Ovary (tissue), 9 donors: ENCODE measurements around the gene ATAT1. TPM values are rescaled to one million over a fixed set of nuclear protein-coding genes. Genes with fewer than 3 reads are reported as not detected.

ENCODE experiments used
- DNase-seq, 5 donors: peaks; one replicate each; pipeline ENCODE4 v3.0.0-alpha.2; 2019 to 2020
- H3K27ac ChIP-seq, 2 donors: fragments of 200-600 bp; one replicate each; pipeline versions ENCODE4 v1.5.1 to v1.8.0; 2019 to 2022
- H3K27me3 ChIP-seq: fragments of 200-600 bp; one replicate; pipeline ENCODE4 v1.8.0; 2022
- H3K36me3 ChIP-seq: fragments of 200-600 bp; sonication (generic); one replicate; pipeline ENCODE4 v1.5.1; 2019
- H3K4me1 ChIP-seq: one replicate; pipeline ENCODE4 v1.8.1; 2013; ENCODE audit warnings: mild to moderate bottlenecking, moderate library complexity; ENCODE audit not compliant: insufficient read depth
- H3K4me3 ChIP-seq: fragments of 200-600 bp; sonication (generic); one replicate; pipeline ENCODE4 v1.5.1; 2017
- H3K9me3 ChIP-seq, 2 donors: fragments of 200-600 bp in 1 of 2; sonication (generic) in 1 of 2; one replicate each; pipeline versions ENCODE4 v1.5.1 to v1.8.1; 2013 to 2019; ENCODE audit warnings: mild to moderate bottlenecking in 1 of 2, moderate library complexity in 1 of 2
- CTCF ChIP-seq, 3 donors: fragments of 450-650 bp in 2 of 3; fragments of 200-600 bp in 1 of 3; IDR thresholded peaks; one replicate each; pipeline versions ENCODE4 v1.5.1 to v1.8.0; 2016 to 2022; ENCODE audit warnings: antibody characterized with exemption in 3 of 3, mild to moderate bottlenecking in 1 of 3
- EP300 ChIP-seq: sonication (generic); formaldehyde crosslinking; IDR thresholded peaks from one replicate; pipeline ENCODE4 v1.6.1; 2017; ENCODE audit warnings: antibody characterized with exemption
- POLR2A ChIP-seq: fragments of 450-650 bp; IDR thresholded peaks from one replicate; pipeline ENCODE4 v1.6.1; 2017; ENCODE audit warnings: antibody characterized with exemption, mild to moderate bottlenecking, moderate library complexity
- WGBS, 3 donors: extraction: QIAGEN DNeasy Blood & Tissue Kit in 1 of 3; methylation state at CpG; one replicate each; pipeline versions ENCODE4 v1.1.5 to v1.1.7; 2013 to 2017; 5-methylcytosine and 5-hydroxymethylcytosine counted together
- intact Hi-C, 4 donors: fragments of 100-400 bp; cut with DNase I; formaldehyde crosslinking; loops; one replicate each; pipeline versions ENCODE4 v1.11.0 to v1.15.1; 2022 to 2023
- microRNA counts: library from miRNA; unstranded; fragments of <30 nt; microRNA quantifications from one replicate; lab custom pipeline; 2016
- microRNA-seq, 3 donors: library from miRNA; unstranded; fragments of <30 nt; microRNA quantifications; one replicate each; pipeline versions ENCODE4 to v1.2.0, GENCODE V29; 2019 to 2020
- polyA plus RNA-seq, 2 donors: library from polyadenylated mRNA; stranded (reverse); fragments of 200-250 nt in 1 of 2; fragments of 350-450 nt in 1 of 2; fragmentation: Illumina TruSeq in 1 of 2; extraction: RNeasy Lipid Tissue Mini Kit (QIAGEN cat#74804) in 1 of 2; gene quantifications; one replicate each; pipeline ENCODE4 v1.2.3, GENCODE V29; 2013 to 2014
- small RNA-seq: library from RNA; depleted of rRNA; stranded (forward); fragments of <200 nt; gene quantifications from one replicate; pipeline ENCODE3, GENCODE V24; 2016
- total RNA-seq, 7 donors: library from RNA; depleted of rRNA in 2 of 7; stranded (reverse); fragments of >200 nt in 2 of 7; fragmentation: NEBNext Ultra II Directional in 3 of 7; extraction: Animal tissue kit (Norgen Biotek cat#: 25700) in 3 of 7; gene quantifications; one replicate each; pipeline versions ENCODE4 v1.1.0 to v1.2.4, GENCODE V29; 2016 to 2023
- donor health status: DM: no; HTN: no; CAD: no; lungs with moderate emphysema.
- donor health status: DM: no; HTN: no; CAD: no.
- donor health status: Bipolar disorder and iron deficiency.
- donor health status: DM: yes; HTN: yes; CAD: no.
- donor health status: DM: no; HTN: no; CAD: no.
- donor health status: DM: yes; HTN: yes; CAD: no.

Gene ATAT1
- total and polyA plus RNA-seq, 9 donors, result 5.6 to 20.5 (median 11.4) TPM

GRCh38 chr6:30690403-30691207 is 63.9 kb downstream of the ATAT1 start, which contains the start of gene NRM:
Gene NRM, minus strand, starts transcription at chr6:30690984. Its CDS starts 10 bp downstream, at chr6:30690974.
- 0 to 1% (median 0%) methylated on average over 40 of the region's 40 CpGs for WGBS, 3 donors
- peak within 1 kb of the TSS; percentile 30 to 81 for H3K27ac ChIP-seq
- no peaks in the 10 kb centered on the region for H3K36me3 ChIP-seq
- peaks cover 5% of the 10 kb centered on the region for H3K4me1 ChIP-seq
- H3K4me3 ChIP-seq, result peak within 1 kb of the TSS; percentile 73
- DNase-seq, result peak; percentile 89 to 92 (median 91)
- intact Hi-C loops, result no loop called here
- no peaks in the 10 kb centered on the region for H3K9me3 ChIP-seq
- no peak for TF ChIP-seq CTCF (IDR thresholded peaks at IDR 0.05)
- no peak for TF ChIP-seq EP300
- no peak for TF ChIP-seq POLR2A
- no peaks in the 10 kb centered on the region for H3K27me3 ChIP-seq

GRCh38 chr6:30691208-30691847 is 64.7 kb downstream of the ATAT1 start:
- no peaks in the 10 kb centered on the region for H3K36me3 ChIP-seq
- peaks cover 5% of the 10 kb centered on the region for H3K4me1 ChIP-seq
- no peaks in the 10 kb centered on the region for H3K27me3 ChIP-seq
- no peaks in the 10 kb centered on the region for H3K9me3 ChIP-seq
- TF ChIP-seq CTCF (IDR thresholded peaks at IDR 0.05) (no peak), POLR2A (no peak), EP300 (no peak)
- intact Hi-C loops, result no loop called here
- no peak for DNase-seq
- WGBS, 3 donors, result 11 to 15% (median 12%) methylated on average over 8 of the region's 8 CpGs
- peak overlapping the region in 1 of 2 donors; percentile 81 for H3K27ac ChIP-seq
- peak overlapping the region; percentile 73 for H3K4me3 ChIP-seq

MicroRNAs within 50 kb of the gene (microRNA counts, 767-probe panel; counts per million panel counts)
- microRNA hsa-miR-877-5p (lab: Ali Mortazavi, UCI), result 530 counts per million, percentile 78 among the panel's probes with 10 or more counts

Small RNA genes within 50 kb of the gene (microRNA-seq; reads per million reads assigned to microRNA genes)
- 7.0 to 16.7 (median 15.5) reads per million in 3 donors for gene MIR877

Small RNA genes within 50 kb of the gene (small RNA-seq; reads per million reads assigned to genes)
- gene MIR877, result 0.45 reads per million

Other genes starting within 250 kb of the ATAT1 start
- gene HLA-E, start 137.4 kb upstream of the ATAT1 start, total RNA-seq, result 100 to 1,000 TPM; 181 to 322 (median 238) TPM
- gene HLA-E, start 137.4 kb upstream of the ATAT1 start, polyA plus RNA-seq, result 100 to 1,000 TPM; 332 to 614 TPM
- gene GNL1, start 70.4 kb upstream of the ATAT1 start, total RNA-seq, result 100 to 1,000 TPM in 4 of 7 donors, 10 to 100 TPM in 3; 42.4 to 128 (median 103) TPM
- 10 to 100 TPM; 77.8 to 80.4 TPM for gene GNL1, start 70.4 kb upstream of the ATAT1 start, polyA plus RNA-seq
- gene PRR3, start 69.6 kb upstream of the ATAT1 start, total RNA-seq, result 10 to 100 TPM in 6 of 7 donors, 1 to 10 TPM in 1; 8.6 to 35.0 (median 20.9) TPM
- 10 to 100 TPM; 19.0 to 29.6 TPM for gene PRR3, start 69.6 kb upstream of the ATAT1 start, polyA plus RNA-seq
- 10 to 100 TPM; 16.3 to 50.5 (median 36.0) TPM for gene ABCF1, start 55.4 kb upstream of the ATAT1 start, total RNA-seq
- gene ABCF1, start 55.4 kb upstream of the ATAT1 start, polyA plus RNA-seq, result 10 to 100 TPM; 18.8 to 60.6 TPM
- gene PPP1R10, start 9.6 kb upstream of the ATAT1 start, total RNA-seq, result 100 to 1,000 TPM in 1 of 7 donors, 10 to 100 TPM in 6; 44.7 to 106 (median 76.0) TPM
- gene PPP1R10, start 9.6 kb upstream of the ATAT1 start, polyA plus RNA-seq, result 10 to 100 TPM; 34.7 to 88.3 TPM
- 10 to 100 TPM; 40.7 to 61.4 (median 52.9) TPM for gene MRPS18B, start 9.0 kb upstream of the ATAT1 start, total RNA-seq
- gene MRPS18B, start 9.0 kb upstream of the ATAT1 start, polyA plus RNA-seq, result 10 to 100 TPM; 62.4 to 69.0 TPM
- gene C6orf136, start 20.3 kb downstream of the ATAT1 start, total RNA-seq, result 10 to 100 TPM in 6 of 7 donors, 1 to 10 TPM in 1; 6.0 to 20.0 (median 14.8) TPM
- 1 to 10 TPM; 6.4 to 9.3 TPM for gene C6orf136, start 20.3 kb downstream of the ATAT1 start, polyA plus RNA-seq
- 10 to 100 TPM; 18.0 to 27.4 (median 22.5) TPM for gene DHX16, start 46.1 kb downstream of the ATAT1 start, total RNA-seq
- 10 to 100 TPM; 19.3 to 27.4 TPM for gene DHX16, start 46.1 kb downstream of the ATAT1 start, polyA plus RNA-seq
- gene PPP1R18, start 59.8 kb downstream of the ATAT1 start, total RNA-seq, result 10 to 100 TPM; 14.7 to 86.4 (median 56.0) TPM
- gene PPP1R18, start 59.8 kb downstream of the ATAT1 start, polyA plus RNA-seq, result 10 to 100 TPM; 51.0 to 95.9 TPM
- 10 to 100 TPM in 5 of 7 donors, 1 to 10 TPM in 2; 3.4 to 23.2 (median 15.3) TPM for gene NRM, start 64.1 kb downstream of the ATAT1 start, total RNA-seq
- gene NRM, start 64.1 kb downstream of the ATAT1 start, polyA plus RNA-seq, result 10 to 100 TPM; 15.3 to 15.4 TPM
- 10 to 100 TPM; 13.1 to 62.5 (median 43.9) TPM for gene MDC1, start 90.4 kb downstream of the ATAT1 start, total RNA-seq
- gene MDC1, start 90.4 kb downstream of the ATAT1 start, polyA plus RNA-seq, result 10 to 100 TPM; 20.1 to 39.0 TPM
- 100 to 1,000 TPM; 242 to 697 (median 630) TPM for gene TUBB, start 93.5 kb downstream of the ATAT1 start, total RNA-seq
- 100 to 1,000 TPM; 370 to 772 TPM for gene TUBB, start 93.5 kb downstream of the ATAT1 start, polyA plus RNA-seq
- 100 to 1,000 TPM in 6 of 7 donors, 10 to 100 TPM in 1; 64.1 to 154 (median 116) TPM for gene FLOT1, start 115.8 kb downstream of the ATAT1 start, total RNA-seq
- gene FLOT1, start 115.8 kb downstream of the ATAT1 start, polyA plus RNA-seq, result 100 to 1,000 TPM; 124 to 180 TPM
- 100 to 1,000 TPM in 1 of 7 donors, 10 to 100 TPM in 5, 1 to 10 TPM in 1; 9.7 to 221 (median 20.6) TPM for gene IER3, start 117.7 kb downstream of the ATAT1 start, total RNA-seq
- 10 to 100 TPM; 16.1 to 30.6 TPM for gene IER3, start 117.7 kb downstream of the ATAT1 start, polyA plus RNA-seq